B cell (primary cell): ENCODE results near the gene PIBF1. TPM values are rescaled to one million over a fixed set of nuclear protein-coding genes. Genes with fewer than 3 reads are reported as not detected.

Source experiments
- ATAC-seq: fragments of 200-7000 bp; cut with Tn5 transposase; one replicate; pipeline ENCODE4 v1.10.0; 2021; ENCODE audit warnings: low read depth, mild to moderate bottlenecking, moderate number of reproducible peaks, moderate library complexity
- CTCF ChIA-PET: fragments of 350-600 bp; sonication (Branson Sonifier 250); formaldehyde crosslinking; loops from one replicate; lab custom pipeline; 2021; ENCODE audit warnings: antibody characterized with exemption, inconsistent platforms; lab: Charles Lee
- POLR2A ChIA-PET: fragments of 350-600 bp; sonication (Branson Sonifier 250); formaldehyde crosslinking; loops from one replicate; lab custom pipeline; 2021; ENCODE audit warnings: antibody characterized with exemption; lab: Charles Lee
- DNase-seq: peaks from one replicate; pipeline ENCODE4 v3.0.0; 2013
- H2AFZ ChIP-seq: 2 replicates; pipeline ENCODE4 v1.6.1; 2012; ENCODE audit warnings: mild to moderate bottlenecking, low read depth, low read length; ENCODE audit not compliant: insufficient read depth, poor library complexity, severe bottlenecking
- H3K27ac ChIP-seq, 2 donors: 1 replicate in 1 of 2; 2 replicates in 1 of 2; pipeline ENCODE4 v1.5.1; 2012 to 2013; ENCODE audit warnings: low read length in 2 of 2, mild to moderate bottlenecking in 2 of 2, moderate library complexity in 1 of 2
- H3K27me3 ChIP-seq, 4 experiments: fragments of 200-600 bp in 1 of 4; sonication (generic) in 1 of 4; replicated peaks in 1 of 4; 1 replicate in 2 of 4; 2 replicates in 2 of 4; pipeline versions ENCODE4 v1.6.1 to v1.7.0; 2013 to 2016; ENCODE audit warnings: low read length in 3 of 4, mild to moderate bottlenecking in 2 of 4, mixed read lengths in 1 of 4, moderate library complexity in 1 of 4; ENCODE audit not compliant: insufficient read depth in 4 of 4, control insufficient read depth in 3 of 4; ENCODE audit errors: control extremely low read depth in 1 of 4
- H3K36me3 ChIP-seq, 2 experiments: replicated peaks in 1 of 2; 1 replicate in 1 of 2; 2 replicates in 1 of 2; pipeline versions ENCODE4 v1.6.1 to v1.7.1; 2013; ENCODE audit warnings: low read length in 1 of 2; ENCODE audit not compliant: insufficient read depth in 2 of 2, control insufficient read depth in 1 of 2; ENCODE audit errors: control extremely low read depth in 1 of 2, extremely low read depth in 1 of 2
- H3K4me1 ChIP-seq, 2 donors: fragments of 200-600 bp in 1 of 2; sonication (generic) in 1 of 2; 1 replicate in 1 of 2; 2 replicates in 1 of 2; pipeline versions ENCODE4 v1.5.1 to v1.6.1; 2013 to 2017; ENCODE audit warnings: low read length in 2 of 2; ENCODE audit not compliant: control insufficient read depth in 2 of 2, insufficient read depth in 2 of 2
- H3K4me2 ChIP-seq: replicated peaks from 2 replicates; pipeline ENCODE3; 2012; ENCODE audit warnings: mild to moderate bottlenecking, low read depth, low read length; ENCODE audit not compliant: poor library complexity, severe bottlenecking
- H3K4me3 ChIP-seq, 5 experiments: fragments of 200-600 bp in 1 of 5; sonication (generic) in 1 of 5; 1 replicate in 3 of 5; 2 replicates in 2 of 5; pipeline versions ENCODE4 v1.5.1 to v1.7.0; 2011 to 2016; ENCODE audit warnings: low read length in 4 of 5, mild to moderate bottlenecking in 4 of 5, low read depth in 2 of 5, control low read depth in 1 of 5, moderate library complexity in 1 of 5; ENCODE audit not compliant: insufficient read depth in 1 of 5; ENCODE audit errors: control extremely low read depth in 1 of 5, extremely low read depth in 1 of 5
- H3K79me2 ChIP-seq: fragments of 200-600 bp; sonication (generic); one replicate; pipeline ENCODE4 v1.6.0; 2016; ENCODE audit warnings: low read length; ENCODE audit not compliant: control insufficient read depth, insufficient read depth
- H3K9ac ChIP-seq: fragments of 200-600 bp; sonication (generic); 2 replicates; pipeline ENCODE4 v1.6.1; 2017; ENCODE audit warnings: mild to moderate bottlenecking, low read length, moderate library complexity
- H3K9me3 ChIP-seq, 3 donors: one replicate each; pipeline versions ENCODE4 v1.6.1 to v1.7.1; 2013; ENCODE audit warnings: low read length in 2 of 3; ENCODE audit not compliant: control insufficient read depth in 2 of 3, insufficient read depth in 1 of 3; ENCODE audit errors: control extremely low read depth in 1 of 3
- H4K20me1 ChIP-seq: 2 replicates; pipeline ENCODE4 v1.6.0; 2012; ENCODE audit warnings: mild to moderate bottlenecking, low read length; ENCODE audit not compliant: insufficient read depth, control insufficient read depth, poor library complexity, severe bottlenecking
- H3K27ac Mint-ChIP-seq: one replicate; pipeline ENCODE4 v1.8.0; 2021; ENCODE audit warnings: mixed read lengths
- H3K27me3 Mint-ChIP-seq: one replicate; pipeline ENCODE4 v1.8.0; 2021; ENCODE audit warnings: mixed read lengths
- H3K4me1 Mint-ChIP-seq: one replicate; pipeline ENCODE4 v1.8.0; 2021; ENCODE audit warnings: mixed read lengths
- H3K4me3 Mint-ChIP-seq: one replicate; pipeline ENCODE4 v1.8.0; 2021; ENCODE audit warnings: mixed read lengths
- H3K9me3 Mint-ChIP-seq: one replicate; pipeline ENCODE4 v1.8.0; 2022; ENCODE audit warnings: mixed read lengths; ENCODE audit not compliant: insufficient read depth
- CTCF ChIP-seq: fragments of 200-600 bp; IDR thresholded peaks from one replicate; pipeline ENCODE4 v1.8.0; 2022; ENCODE audit warnings: antibody characterized with exemption, mild to moderate bottlenecking
- EZH2 ChIP-seq: IDR thresholded peaks from 2 replicates; pipeline ENCODE4 v1.6.1; 2012; ENCODE audit warnings: borderline replicate concordance, low read depth, mild to moderate bottlenecking, moderate library complexity, low read length; ENCODE audit not compliant: insufficient read depth, poor library complexity, severe bottlenecking
- WGBS: methylation state at CpG from one replicate; pipeline ENCODE4 v1.1.5; 2013; ENCODE audit warnings: missing lambda C conversion rate; ENCODE audit not compliant: insufficient coverage; 5-methylcytosine and 5-hydroxymethylcytosine counted together
- intact Hi-C: fragments of 100-400 bp; cut with micrococcal nuclease; formaldehyde crosslinking; loops from one replicate; pipeline ENCODE4 v1.10.0; 2022
- polyA minus RNA-seq: library from RNA; depleted of rRNA, polyadenylated mRNA; stranded (reverse); fragments of >200 nt; gene quantifications from 2 replicates; pipeline ENCODE4 v1.2.3, GENCODE V29; 2012
- polyA plus RNA-seq: library from polyadenylated mRNA; depleted of rRNA; stranded (reverse); fragments of >200 nt; gene quantifications from 2 replicates; pipeline ENCODE4 v1.2.3, GENCODE V29; 2012
- total RNA-seq, 2 donors: library from RNA; stranded (reverse); fragments of 120-200 nt in 1 of 2; gene quantifications; 1 replicate in 1 of 2; 2 replicates in 1 of 2; pipeline versions ENCODE4 v1.2.3 to v1.2.4, GENCODE V29; 2013 to 2022

Gene PIBF1, protein sequence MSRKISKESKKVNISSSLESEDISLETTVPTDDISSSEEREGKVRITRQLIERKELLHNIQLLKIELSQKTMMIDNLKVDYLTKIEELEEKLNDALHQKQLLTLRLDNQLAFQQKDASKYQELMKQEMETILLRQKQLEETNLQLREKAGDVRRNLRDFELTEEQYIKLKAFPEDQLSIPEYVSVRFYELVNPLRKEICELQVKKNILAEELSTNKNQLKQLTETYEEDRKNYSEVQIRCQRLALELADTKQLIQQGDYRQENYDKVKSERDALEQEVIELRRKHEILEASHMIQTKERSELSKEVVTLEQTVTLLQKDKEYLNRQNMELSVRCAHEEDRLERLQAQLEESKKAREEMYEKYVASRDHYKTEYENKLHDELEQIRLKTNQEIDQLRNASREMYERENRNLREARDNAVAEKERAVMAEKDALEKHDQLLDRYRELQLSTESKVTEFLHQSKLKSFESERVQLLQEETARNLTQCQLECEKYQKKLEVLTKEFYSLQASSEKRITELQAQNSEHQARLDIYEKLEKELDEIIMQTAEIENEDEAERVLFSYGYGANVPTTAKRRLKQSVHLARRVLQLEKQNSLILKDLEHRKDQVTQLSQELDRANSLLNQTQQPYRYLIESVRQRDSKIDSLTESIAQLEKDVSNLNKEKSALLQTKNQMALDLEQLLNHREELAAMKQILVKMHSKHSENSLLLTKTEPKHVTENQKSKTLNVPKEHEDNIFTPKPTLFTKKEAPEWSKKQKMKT
- total RNA-seq, result 42.2 and 43.1 TPM in 2 replicates
- 39.6 TPM for total RNA-seq (2013)
- polyA plus RNA-seq, result 4.5 and 9.9 TPM in 2 replicates
- 5.1 and 8.1 TPM in 2 replicates for polyA minus RNA-seq

- Histone ChIP-seq H3K4me1 (peaks cover 21 to 25% of the 10 kb centered on the region in 2 donors), H3K27ac (peak within 1 kb of the TSS; percentile 79 to 89), H4K20me1 (peaks cover 25% of the 10 kb centered on the region), H3K79me2 (peaks cover 80% of the 10 kb centered on the region), H3K4me3 (peak within 1 kb of the TSS; percentile 85 to 92 (median 89)), H3K27me3 (no peaks in the 10 kb centered on the region), H3K9ac (peak within 1 kb of the TSS; percentile 86), H2AFZ (peak within 1 kb of the TSS; percentile 93), H3K9me3 (no peaks in the 10 kb centered on the region), H3K4me2 (peak within 1 kb of the TSS; percentile 79), H3K36me3 (peaks cover 12 to 20% of the 10 kb centered on the region in 2 experiments)
- WGBS, result under 1% methylated on average over 70 of the region's 81 CpGs
- Mint-ChIP-seq H3K27me3 (no peaks in the 10 kb centered on the region), H3K9me3 (no peaks in the 10 kb centered on the region), H3K4me1 (peaks cover 51% of the 10 kb centered on the region), H3K27ac (peak within 1 kb of the TSS; percentile 95), H3K4me3 (peak within 1 kb of the TSS; percentile 98)
- POLR2A ChIA-PET, result no interaction called here
- DNase-seq (peak; percentile 97), ATAC-seq (peak; percentile 98)
- TF ChIP-seq EZH2 (no peak), CTCF (peak; percentile 13)
- intact Hi-C loops, result loop anchor here (1.0 kb wide), 1 partner anchor 54 kb away; the partner anchor contains the start of genes BORA and MZT1
- CTCF ChIA-PET, result no interaction called here
Measured at GRCh38 chr13:72781451-72782439, at the start of gene PIBF1, which contains the start of gene DIS3. TSS of gene PIBF1 (plus strand) at chr13:72782133. CDS start at chr13:72783470, 1,337 bp downstream. TSS of gene DIS3 (minus strand) at chr13:72781900. CDS start at chr13:72781832, 68 bp downstream.
